ENCODE results near the gene MARS2.

MARS2 gene

DNA sequence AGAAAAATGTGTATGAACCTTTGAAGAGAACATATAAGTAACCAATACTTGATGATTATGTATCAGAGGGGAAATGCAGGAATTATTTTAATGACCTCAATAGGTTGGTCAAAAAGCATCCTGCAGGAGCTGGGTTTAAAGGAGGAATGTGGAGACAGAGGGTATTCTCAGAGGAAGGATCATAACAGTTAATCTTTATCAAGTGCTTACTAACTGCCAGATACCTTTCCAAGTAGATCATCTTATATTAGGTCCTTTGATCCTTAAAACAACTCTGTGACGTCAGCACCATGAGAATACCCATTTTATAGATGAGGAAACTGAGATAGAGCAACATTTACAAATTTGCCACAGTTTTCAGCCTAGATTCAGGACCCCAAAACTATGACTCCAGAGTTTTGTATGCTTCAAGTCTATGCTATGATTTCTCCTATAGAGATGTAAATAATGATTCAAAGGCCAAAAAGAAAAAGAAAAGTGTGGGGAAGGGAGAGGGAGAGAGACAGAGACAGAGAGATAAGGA lies 32.7 kb upstream of the MARS2 start:
- H3K4me1 ChIP-seq (ENCODE audit: control insufficient read depth, low read length), result no peaks in the 10 kb centered on the region
- TF ChIP-seq, protein P1, sequence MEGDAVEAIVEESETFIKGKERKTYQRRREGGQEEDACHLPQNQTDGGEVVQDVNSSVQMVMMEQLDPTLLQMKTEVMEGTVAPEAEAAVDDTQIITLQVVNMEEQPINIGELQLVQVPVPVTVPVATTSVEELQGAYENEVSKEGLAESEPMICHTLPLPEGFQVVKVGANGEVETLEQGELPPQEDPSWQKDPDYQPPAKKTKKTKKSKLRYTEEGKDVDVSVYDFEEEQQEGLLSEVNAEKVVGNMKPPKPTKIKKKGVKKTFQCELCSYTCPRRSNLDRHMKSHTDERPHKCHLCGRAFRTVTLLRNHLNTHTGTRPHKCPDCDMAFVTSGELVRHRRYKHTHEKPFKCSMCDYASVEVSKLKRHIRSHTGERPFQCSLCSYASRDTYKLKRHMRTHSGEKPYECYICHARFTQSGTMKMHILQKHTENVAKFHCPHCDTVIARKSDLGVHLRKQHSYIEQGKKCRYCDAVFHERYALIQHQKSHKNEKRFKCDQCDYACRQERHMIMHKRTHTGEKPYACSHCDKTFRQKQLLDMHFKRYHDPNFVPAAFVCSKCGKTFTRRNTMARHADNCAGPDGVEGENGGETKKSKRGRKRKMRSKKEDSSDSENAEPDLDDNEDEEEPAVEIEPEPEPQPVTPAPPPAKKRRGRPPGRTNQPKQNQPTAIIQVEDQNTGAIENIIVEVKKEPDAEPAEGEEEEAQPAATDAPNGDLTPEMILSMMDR (IDR thresholded peaks at IDR 0.05; ENCODE audit: low read depth, low read length, poor library complexity, severe bottlenecking), result no peak
- TF ChIP-seq EZH2phosphoT487 (IDR thresholded peaks at IDR 0.05; ENCODE audit: borderline replicate concordance, low read length), result no peak
- no peak overlapping the region for H3K27ac ChIP-seq (ENCODE audit: low read depth, low read length)
- peaks cover 15% of the 10 kb centered on the region for H3K27me3 ChIP-seq (ENCODE audit: control insufficient read depth, low read length)
- no peak overlapping the region for H3K4me2 ChIP-seq (ENCODE audit: low read length)
- no peaks in the 10 kb centered on the region for H3F3A ChIP-seq (ENCODE audit: control insufficient read depth, insufficient read depth)
- H4K20me1 ChIP-seq (ENCODE audit: control insufficient read depth, insufficient read depth, low read depth, low read length), result no peaks in the 10 kb centered on the region
- H3K36me3 ChIP-seq (ENCODE audit: control insufficient read depth, low read length), result no peaks in the 10 kb centered on the region
- no peaks in the 10 kb centered on the region for H3K9me3 ChIP-seq (ENCODE audit: control insufficient read depth, insufficient read depth, low read length)
- H3K79me2 ChIP-seq (ENCODE audit: control insufficient read depth, low read length), result no peaks in the 10 kb centered on the region
- no peak overlapping the region for H3K4me3 ChIP-seq (ENCODE audit: low read length)
- H3K9me2 ChIP-seq (replicated peaks; ENCODE audit: control insufficient read depth, low read length), result no peaks in the 10 kb centered on the region

DNA sequence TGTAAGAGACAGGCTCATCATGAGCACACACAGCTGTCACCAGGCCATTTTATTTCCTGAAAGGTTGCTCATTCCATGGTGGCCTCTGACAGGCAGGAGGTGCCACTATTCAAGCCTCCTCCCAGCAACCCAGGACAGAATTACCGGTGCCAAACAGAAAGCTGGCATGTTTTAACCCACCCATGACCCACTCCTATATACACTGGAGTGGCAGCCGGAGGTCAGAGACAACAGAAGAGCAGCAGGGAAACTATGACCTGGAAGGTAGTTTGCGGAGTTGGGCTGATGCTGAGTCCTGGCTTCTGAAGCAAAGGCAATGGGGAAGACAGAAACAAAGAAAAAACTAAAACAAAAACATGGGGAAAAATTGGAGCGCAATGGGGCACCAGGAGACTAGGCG lies 32.1 kb upstream of the MARS2 start:
- TF ChIP-seq, protein P1 (IDR thresholded peaks at IDR 0.05; ENCODE audit: low read depth, low read length, poor library complexity, severe bottlenecking), result no peak
- TF ChIP-seq EZH2phosphoT487 (IDR thresholded peaks at IDR 0.05; ENCODE audit: borderline replicate concordance, low read length), result no peak
- Histone ChIP-seq H3F3A (ENCODE audit: control insufficient read depth, insufficient read depth) (no peaks in the 10 kb centered on the region), H3K36me3 (ENCODE audit: control insufficient read depth, low read length) (no peaks in the 10 kb centered on the region), H3K4me2 (ENCODE audit: low read length) (no peak overlapping the region), H3K9me2 (replicated peaks; ENCODE audit: control insufficient read depth, low read length) (no peaks in the 10 kb centered on the region), H3K4me3 (ENCODE audit: low read length) (no peak overlapping the region), H3K27me3 (ENCODE audit: control insufficient read depth, low read length) (peaks cover 15% of the 10 kb centered on the region), H4K20me1 (ENCODE audit: control insufficient read depth, insufficient read depth, low read depth, low read length) (no peaks in the 10 kb centered on the region), H3K79me2 (ENCODE audit: control insufficient read depth, low read length) (no peaks in the 10 kb centered on the region), H3K9me3 (ENCODE audit: control insufficient read depth, insufficient read depth, low read length) (no peaks in the 10 kb centered on the region), H3K4me1 (ENCODE audit: control insufficient read depth, low read length) (no peaks in the 10 kb centered on the region), H3K27ac (ENCODE audit: low read depth, low read length) (no peak overlapping the region)

DNA sequence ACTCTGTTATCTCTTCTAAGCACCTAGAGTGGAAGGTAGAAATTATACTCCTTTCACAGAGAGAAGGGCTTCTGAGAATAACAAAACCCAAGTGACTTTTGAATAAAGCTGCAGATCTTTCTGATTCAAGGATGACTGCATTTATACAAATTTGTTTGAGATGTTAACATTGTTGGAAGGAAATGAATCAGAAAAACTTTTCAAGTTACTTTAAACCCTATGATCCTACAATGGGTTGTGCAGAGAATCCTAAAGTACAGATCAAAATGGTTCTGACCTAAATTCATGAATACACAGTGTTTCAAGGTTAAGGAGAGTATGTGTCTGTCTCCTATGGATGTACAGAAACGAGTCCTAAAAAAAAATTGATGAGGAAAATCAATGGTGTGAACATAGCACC lies 31.6 kb upstream of the MARS2 start:
- H3F3A ChIP-seq (ENCODE audit: control insufficient read depth, insufficient read depth), result no peaks in the 10 kb centered on the region
- no peaks in the 10 kb centered on the region for H3K9me2 ChIP-seq (replicated peaks; ENCODE audit: control insufficient read depth, low read length)
- H3K4me3 ChIP-seq (ENCODE audit: low read length), result no peak overlapping the region
- no peaks in the 10 kb centered on the region for H4K20me1 ChIP-seq (ENCODE audit: control insufficient read depth, insufficient read depth, low read depth, low read length)
- H3K27me3 ChIP-seq (ENCODE audit: control insufficient read depth, low read length), result peaks cover 15% of the 10 kb centered on the region
- H3K4me1 ChIP-seq (ENCODE audit: control insufficient read depth, low read length), result no peaks in the 10 kb centered on the region
- no peak overlapping the region for H3K4me2 ChIP-seq (ENCODE audit: low read length)
- no peak overlapping the region for H3K27ac ChIP-seq (ENCODE audit: low read depth, low read length)
- H3K79me2 ChIP-seq (ENCODE audit: control insufficient read depth, low read length), result no peaks in the 10 kb centered on the region
- no peaks in the 10 kb centered on the region for H3K9me3 ChIP-seq (ENCODE audit: control insufficient read depth, insufficient read depth, low read length)
- TF ChIP-seq, protein P1 (IDR thresholded peaks at IDR 0.05; ENCODE audit: low read depth, low read length, poor library complexity, severe bottlenecking), result no peak
- no peak for TF ChIP-seq EZH2phosphoT487 (IDR thresholded peaks at IDR 0.05; ENCODE audit: borderline replicate concordance, low read length)
- H3K36me3 ChIP-seq (ENCODE audit: control insufficient read depth, low read length), result no peaks in the 10 kb centered on the region

All from DOHH2 (cell line).